Subcutaneous adipose tissue (tissue), 4 donors: Measurements from ENCODE around the gene IVNS1ABP. TPM values are rescaled to one million over a fixed set of nuclear protein-coding genes. Genes with fewer than 3 reads are reported as not detected.

Experiments
- CTCF ChIP-seq: fragments of 450-650 bp; IDR thresholded peaks from one replicate; pipeline ENCODE4 v1.5.1; 2016; ENCODE audit warnings: low read depth, mild to moderate bottlenecking, control low read depth, antibody characterized with exemption, moderate library complexity
- total RNA-seq, 4 donors: library from RNA; depleted of rRNA; stranded (reverse); fragments of >200 nt; gene quantifications; one replicate each; pipeline ENCODE4 v1.1.0, GENCODE V29; 2016

Gene IVNS1ABP
- total RNA-seq, 4 donors from 2014 or later = 96.7 to 110 (median 103) TPM

GRCh38 chr1:185289880-185290279, 27.2 kb downstream of the IVNS1ABP start:
- no peak for TF ChIP-seq CTCF

GRCh38 chr1:185288435-185288834, 28.6 kb downstream of the IVNS1ABP start:
- TF ChIP-seq CTCF = no peak

- no peak for TF ChIP-seq CTCF
Measured at GRCh38 chr1:185287451-185287850, 29.6 kb downstream of the IVNS1ABP start.

GRCh38 chr1:185284533-185285276, 32.3 kb downstream of the IVNS1ABP start:
- no peak for TF ChIP-seq CTCF

GRCh38 chr1:185284116-185284515, 32.9 kb downstream of the IVNS1ABP start:
- no peak for TF ChIP-seq CTCF

GRCh38 chr1:185281245-185281644, 35.8 kb downstream of the IVNS1ABP start:
- no peak for TF ChIP-seq CTCF

GRCh38 chr1:185280589-185280988, 36.5 kb downstream of the IVNS1ABP start:
- no peak for TF ChIP-seq CTCF
